GM11168 (cell line): ENCODE data around the gene PRKCA.
"Not testable (repeated sequence)": the region's sequence is repeated elsewhere in the genome, so short reads cannot be mapped to it uniquely, and the experiment has no call there.

Experiments used
- in situ Hi-C: fragments of 300-500 bp; cut with MboI; formaldehyde crosslinking; loops from one replicate; pipeline ENCODE4 v1.12.0; 2022; ENCODE audit warnings: low sequenced_read_pairs; ENCODE audit not compliant: unreplicated experiment

Gene PRKCA

GRCh38 chr17:66474806-66475497, 172.5 kb downstream of the PRKCA start:
- in situ Hi-C loops, result no loop called here

DNA sequence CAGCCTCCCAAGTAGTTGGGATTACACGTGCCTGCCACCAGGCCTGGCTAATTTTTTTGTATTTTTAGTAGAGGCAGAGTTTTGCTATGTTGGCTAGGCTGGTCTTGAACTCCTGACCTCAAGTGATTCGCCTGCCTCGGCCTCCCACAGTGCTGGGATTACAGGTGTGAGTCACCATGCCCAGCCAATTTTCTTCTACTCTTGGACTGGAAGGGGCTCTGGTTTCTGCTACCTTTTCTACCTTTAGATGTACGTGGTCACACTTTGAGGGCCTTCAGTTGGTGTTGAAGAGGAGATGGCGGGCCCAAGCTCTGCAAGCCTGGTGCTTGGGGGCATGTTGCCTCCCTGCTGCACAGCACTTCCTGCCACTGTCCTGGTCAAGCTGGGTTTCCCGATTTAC, 173.6 kb downstream of the PRKCA start:
- in situ Hi-C loops, result no loop called here

- in situ Hi-C loops, result no loop called here
These were observed 175.3 kb downstream of the PRKCA start for GRCh38 chr17:66477615-66478283.

DNA sequence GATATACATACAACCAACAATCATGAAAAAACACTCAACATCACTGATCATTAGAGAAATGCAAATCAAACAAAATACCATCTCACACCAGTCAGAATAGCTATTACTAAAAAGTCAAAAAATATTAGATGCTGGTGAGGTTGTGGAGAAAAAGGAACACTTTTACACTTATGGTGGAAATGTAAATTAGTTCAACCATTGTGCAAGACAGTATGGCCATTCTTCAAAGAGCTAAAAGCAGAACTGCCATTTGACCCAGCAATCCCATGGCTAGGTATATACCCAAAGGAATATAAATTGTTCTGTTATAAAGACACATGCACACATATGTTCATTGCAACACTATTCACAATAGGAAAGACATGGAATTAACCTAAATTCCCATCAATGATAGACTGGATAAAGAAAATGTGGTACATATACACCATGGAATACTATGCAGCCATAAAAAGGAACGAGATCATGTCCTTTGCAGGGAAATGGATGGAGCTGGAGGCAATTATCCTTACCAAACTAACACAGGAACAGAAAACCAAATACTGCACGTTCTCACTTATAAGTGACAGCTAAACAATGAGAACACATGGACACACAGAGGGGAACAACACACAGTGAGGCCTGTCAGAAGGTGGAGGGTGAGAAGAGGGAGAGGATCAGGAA, 176.9 kb downstream of the PRKCA start:
- in situ Hi-C loops, result not testable (repeated sequence)

DNA sequence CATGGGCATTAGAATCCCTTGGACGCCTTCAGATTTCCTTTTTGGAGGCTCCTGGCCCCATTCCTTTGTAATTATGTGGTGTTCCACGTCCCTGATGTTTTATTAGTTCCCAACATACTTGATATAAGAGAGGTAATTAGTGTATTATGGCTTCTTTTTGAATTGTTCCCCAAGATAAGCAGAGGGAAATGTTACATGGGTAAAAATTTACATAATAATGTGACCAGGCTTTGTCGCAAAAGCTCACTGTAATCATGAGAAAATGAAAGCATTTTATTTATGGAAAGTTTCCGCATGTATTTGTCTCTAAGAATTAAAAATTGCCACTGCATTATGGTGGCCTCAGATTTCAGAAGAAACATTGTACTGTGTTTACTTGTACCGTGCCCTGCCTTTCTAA, 177.8 kb downstream of the PRKCA start:
- in situ Hi-C loops, result no loop called here

GRCh38 chr17:66480802-66481201, 178.4 kb downstream of the PRKCA start:
- in situ Hi-C loops, result no loop called here

DNA sequence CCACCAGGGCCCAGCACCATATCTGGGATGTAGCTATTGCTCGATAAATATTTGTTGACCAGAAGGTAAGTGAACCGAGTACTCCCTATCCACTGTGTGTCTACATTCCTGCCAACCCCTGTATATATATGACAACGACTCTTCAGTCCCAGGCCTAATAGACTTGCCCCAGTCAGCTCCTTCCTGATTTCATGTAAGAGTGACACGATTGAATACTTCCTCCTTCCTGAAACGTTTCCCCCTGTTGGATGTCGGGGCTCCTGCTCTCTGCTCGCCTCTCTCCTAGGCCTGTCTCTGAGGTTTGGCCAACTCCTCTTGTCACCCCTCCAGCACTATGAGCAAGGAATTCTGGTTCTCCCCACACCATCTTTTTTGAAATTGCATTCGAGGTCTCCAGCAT, 178.9 kb downstream of the PRKCA start:
- in situ Hi-C loops, result no loop called here

DNA sequence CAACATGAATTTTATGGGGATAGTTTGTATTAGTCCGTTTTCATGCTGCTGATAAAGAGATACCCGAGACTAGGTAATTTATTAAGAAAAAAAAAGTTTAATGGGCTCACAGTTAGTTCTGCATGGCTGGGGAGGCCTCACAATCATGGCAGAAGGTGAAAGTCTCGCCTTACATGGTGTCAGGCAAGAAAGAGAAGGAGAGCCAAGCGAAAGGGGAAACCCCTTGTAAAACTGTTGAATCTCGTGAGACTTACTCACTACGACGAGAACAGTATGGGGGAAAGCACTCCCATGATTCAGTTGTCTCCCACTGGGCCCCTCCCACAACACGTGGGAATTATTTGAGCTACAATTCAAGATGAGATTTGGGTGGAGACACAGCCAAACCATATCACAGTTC, 181.5 kb downstream of the PRKCA start:
- in situ Hi-C loops, result no loop called here

- in situ Hi-C loops, result no loop called here
These were observed 183.0 kb downstream of the PRKCA start for GRCh38 chr17:66485309-66485947.

- in situ Hi-C loops, result no loop called here
These were observed 184.7 kb downstream of the PRKCA start for GRCh38 chr17:66487121-66487520.

DNA sequence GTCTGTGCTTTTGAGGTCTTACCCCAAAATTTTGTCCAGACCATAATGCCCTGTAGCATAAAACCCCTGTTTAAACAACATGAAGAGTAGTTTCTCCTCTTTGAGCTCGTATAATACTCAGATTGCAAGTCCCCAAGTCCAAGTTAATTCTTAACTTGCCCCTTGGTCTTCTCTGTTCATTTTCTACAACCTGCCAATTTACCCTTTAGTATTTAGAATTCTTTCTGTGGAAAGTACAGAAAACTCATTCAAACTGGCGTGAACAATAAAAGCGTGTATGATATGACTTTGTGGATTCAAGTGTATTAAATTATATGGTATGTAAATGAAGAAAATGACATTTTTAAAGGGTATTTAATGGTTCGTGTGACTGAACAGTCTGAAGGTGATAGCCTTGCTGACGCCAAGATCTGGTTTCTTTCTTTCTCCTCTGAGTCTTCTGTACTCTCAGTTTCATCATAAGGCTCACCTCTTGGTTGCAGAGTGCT, 185.6 kb downstream of the PRKCA start:
- in situ Hi-C loops, result no loop called here

DNA sequence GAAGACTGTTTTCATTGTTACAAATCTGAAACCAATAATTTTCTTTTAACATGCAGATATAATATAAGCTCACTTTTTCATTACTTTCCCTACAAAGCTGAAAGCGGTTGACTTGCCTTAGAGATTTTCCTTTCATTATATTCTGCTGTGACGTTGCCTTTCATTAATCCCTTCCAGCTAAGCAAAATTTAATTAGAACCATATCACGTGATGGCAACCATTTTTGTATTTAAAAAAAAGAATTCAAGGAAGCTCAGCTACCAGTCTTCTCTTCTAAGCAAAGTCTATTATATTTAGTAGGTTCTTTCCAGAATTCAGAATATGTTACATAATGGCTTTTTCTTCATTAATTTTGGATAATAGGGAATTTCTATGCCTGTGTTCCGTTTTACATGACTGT, 186.5 kb downstream of the PRKCA start:
- in situ Hi-C loops, result no loop called here

GRCh38 chr17:66489576-66489975, 187.2 kb downstream of the PRKCA start:
- in situ Hi-C loops, result not testable (repeated sequence)

- in situ Hi-C loops, result no loop called here
These were observed 188.8 kb downstream of the PRKCA start for GRCh38 chr17:66491213-66491612.

DNA sequence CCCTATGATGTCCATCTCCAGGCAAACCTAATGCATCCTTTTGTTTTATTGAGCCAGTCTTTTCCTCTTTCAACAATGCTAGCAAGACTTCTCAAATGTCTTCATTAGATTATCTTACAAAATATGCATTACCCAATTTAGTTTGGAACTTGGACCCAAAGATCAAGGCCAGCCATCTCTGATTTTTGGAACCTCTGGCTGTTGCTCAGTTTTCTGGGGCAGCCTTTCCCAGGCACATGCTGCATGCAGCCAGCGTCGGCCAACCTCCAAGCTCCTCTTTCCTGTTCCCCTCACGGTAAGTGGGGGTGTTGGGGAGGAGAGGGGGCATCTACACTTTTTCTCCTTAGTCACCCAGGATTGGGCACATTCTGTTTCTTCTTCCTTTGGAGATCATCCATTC, 189.3 kb downstream of the PRKCA start:
- in situ Hi-C loops, result no loop called here

DNA sequence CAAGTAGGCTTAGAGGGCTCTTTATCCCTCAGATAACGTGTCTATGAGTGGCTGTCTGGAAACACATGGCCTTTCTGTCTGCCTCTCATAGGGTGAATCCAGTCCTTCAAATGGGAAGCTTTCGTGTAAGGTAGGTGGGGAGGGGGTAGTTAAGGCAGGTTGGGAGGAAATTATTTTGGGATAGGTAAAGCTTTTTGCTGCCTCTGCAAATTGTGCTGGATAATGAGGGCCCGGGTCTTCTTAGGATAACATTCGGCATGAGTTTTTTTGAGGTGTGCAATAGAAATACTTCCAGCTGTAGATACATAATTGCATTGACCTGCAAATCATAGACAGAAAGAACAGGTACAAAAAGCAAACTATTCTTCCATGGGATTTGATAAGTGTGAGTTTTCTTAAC, 189.7 kb downstream of the PRKCA start:
- in situ Hi-C loops, result no loop called here

- in situ Hi-C loops, result no loop called here
These were observed 190.2 kb downstream of the PRKCA start for GRCh38 chr17:66492561-66493005.

GRCh38 chr17:66493283-66494019, 191.0 kb downstream of the PRKCA start:
- in situ Hi-C loops, result no loop called here

DNA sequence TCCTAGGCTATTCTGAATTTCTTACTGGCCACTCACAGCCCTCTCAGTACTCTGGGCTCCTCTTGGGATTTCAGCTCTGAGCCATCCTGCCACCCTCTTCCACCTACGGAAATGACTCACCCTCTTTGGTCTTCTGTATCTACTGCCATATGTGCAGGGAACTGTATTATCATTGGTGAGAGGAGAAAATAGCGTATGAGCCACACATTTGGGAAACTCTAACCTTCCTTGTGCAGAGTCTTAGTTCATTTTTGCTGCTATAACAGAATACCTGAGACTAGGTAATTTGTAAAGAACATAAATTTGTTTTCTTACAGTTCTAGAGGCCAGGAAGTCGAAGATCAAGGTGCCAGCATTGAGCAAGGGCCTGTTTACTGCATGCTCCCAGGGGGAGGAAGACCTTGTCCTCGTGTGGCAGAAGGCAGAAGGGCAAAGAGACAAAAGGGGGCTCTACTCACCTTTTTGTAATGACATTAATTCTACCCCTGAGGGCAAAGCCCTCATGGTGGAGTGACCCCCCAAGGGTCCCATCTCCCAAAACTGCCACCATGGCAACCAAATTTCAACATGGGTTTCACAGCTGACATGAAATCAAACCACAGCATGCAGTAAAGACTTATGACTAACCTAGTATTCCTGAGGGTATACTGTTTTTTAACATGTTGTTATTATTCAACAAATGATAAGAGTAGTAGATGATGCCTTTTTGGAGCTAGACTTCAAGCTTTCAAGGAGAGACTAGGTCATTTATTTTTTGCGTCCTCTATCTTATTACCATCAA, 191.8 kb downstream of the PRKCA start:
- in situ Hi-C loops, result no loop called here
